Lower leg skin (tissue), 3 donors: Measurements from ENCODE around the gene PYDC1.

Source experiments
- POLR2A ChIP-seq, 2 donors: fragments of 450-650 bp; IDR thresholded peaks; one replicate each; pipeline ENCODE4 v1.6.1; 2016 to 2017; ENCODE audit warnings: antibody characterized with exemption in 2 of 2, mild to moderate bottlenecking in 1 of 2, moderate library complexity in 1 of 2
- TF ChIP-seq, protein P1 (sequence below), 3 donors: fragments of 450-650 bp; IDR thresholded peaks; one replicate each; pipeline ENCODE4 v1.5.1; 2016; ENCODE audit warnings: antibody characterized with exemption in 3 of 3, mild to moderate bottlenecking in 3 of 3, moderate library complexity in 2 of 3

DNA sequence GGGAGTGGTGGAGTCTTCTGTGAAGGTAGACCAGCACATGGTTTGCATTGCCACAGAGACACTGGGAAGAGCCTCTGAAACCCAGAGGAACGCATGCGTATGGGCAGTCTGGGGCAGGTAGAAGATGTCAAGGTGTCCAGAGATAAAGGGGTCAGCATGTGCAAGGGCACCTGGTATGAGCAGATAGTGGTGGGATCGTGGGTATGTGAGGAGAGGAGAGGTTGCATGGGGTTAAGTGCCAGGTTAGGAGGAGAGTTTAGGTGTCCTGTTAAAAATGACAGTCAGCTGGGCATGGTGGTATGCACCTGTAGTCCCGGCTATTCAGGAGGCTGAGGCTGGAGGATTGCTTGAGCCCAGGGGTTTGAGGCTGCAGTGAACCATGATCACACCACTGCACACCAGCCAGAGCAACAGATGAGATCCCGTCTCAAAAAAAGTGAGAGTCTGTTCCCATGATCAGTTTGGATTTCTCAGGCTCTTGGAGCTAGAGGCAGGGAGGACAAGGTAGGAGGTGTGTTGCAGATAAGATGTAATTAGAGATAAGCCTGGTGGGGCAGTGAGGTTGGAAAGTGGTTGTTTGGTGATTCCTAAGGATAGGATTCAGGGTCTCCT is 17.4 kb downstream of the PYDC1 start:
- TF ChIP-seq, protein P1, sequence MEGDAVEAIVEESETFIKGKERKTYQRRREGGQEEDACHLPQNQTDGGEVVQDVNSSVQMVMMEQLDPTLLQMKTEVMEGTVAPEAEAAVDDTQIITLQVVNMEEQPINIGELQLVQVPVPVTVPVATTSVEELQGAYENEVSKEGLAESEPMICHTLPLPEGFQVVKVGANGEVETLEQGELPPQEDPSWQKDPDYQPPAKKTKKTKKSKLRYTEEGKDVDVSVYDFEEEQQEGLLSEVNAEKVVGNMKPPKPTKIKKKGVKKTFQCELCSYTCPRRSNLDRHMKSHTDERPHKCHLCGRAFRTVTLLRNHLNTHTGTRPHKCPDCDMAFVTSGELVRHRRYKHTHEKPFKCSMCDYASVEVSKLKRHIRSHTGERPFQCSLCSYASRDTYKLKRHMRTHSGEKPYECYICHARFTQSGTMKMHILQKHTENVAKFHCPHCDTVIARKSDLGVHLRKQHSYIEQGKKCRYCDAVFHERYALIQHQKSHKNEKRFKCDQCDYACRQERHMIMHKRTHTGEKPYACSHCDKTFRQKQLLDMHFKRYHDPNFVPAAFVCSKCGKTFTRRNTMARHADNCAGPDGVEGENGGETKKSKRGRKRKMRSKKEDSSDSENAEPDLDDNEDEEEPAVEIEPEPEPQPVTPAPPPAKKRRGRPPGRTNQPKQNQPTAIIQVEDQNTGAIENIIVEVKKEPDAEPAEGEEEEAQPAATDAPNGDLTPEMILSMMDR (IDR thresholded peaks at IDR 0.05) = no peak
- TF ChIP-seq POLR2A (IDR thresholded peaks at IDR 0.05) = no peak
